ENCODE results near the gene ASIP. TPM values are rescaled to one million over a fixed set of nuclear protein-coding genes. Genes with fewer than 3 reads are reported as not detected.

The ASIP gene
- total and polyA plus RNA-seq, 2 of the 13 experiments (the other 11 are each of a cell fraction or from before 2014, with no cell fraction given): not detected

- TF ChIP-seq, protein P1, sequence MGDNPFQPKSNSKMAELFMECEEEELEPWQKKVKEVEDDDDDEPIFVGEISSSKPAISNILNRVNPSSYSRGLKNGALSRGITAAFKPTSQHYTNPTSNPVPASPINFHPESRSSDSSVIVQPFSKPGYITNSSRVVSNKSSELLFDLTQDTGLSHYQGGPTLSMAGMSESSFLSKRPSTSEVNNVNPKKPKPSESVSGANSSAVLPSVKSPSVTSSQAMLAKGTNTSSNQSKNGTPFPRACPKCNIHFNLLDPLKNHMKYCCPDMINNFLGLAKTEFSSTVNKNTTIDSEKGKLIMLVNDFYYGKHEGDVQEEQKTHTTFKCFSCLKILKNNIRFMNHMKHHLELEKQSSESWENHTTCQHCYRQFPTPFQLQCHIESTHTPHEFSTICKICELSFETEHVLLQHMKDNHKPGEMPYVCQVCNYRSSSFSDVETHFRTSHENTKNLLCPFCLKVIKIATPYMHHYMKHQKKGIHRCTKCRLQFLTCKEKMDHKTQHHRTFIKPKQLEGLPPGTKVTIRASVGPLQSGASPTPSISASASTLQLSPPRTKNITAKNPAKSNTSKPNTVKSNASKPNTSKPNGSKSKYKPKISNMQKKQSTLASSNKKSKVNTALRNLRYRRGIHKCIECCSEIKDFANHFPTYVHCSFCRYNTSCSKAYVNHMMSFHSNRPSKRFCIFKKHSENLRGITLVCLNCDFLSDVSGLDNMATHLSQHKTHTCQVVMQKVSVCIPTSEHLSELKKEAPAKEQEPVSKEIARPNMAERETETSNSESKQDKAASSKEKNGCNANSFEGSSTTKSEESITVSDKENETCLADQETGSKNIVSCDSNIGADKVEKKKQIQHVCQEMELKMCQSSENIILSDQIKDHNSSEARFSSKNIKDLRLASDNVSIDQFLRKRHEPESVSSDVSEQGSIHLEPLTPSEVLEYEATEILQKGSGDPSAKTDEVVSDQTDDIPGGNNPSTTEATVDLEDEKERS (CRISPR knock-in tag; IDR thresholded peaks at IDR 0.05): no peak; the same call in none of the 2 replicates
- TF ChIP-seq NFATC3 (CRISPR knock-in tag; IDR thresholded peaks at IDR 0.05) (0 out of 2 replicates have a peak, but pooled peaks have one; percentile 11), TBX2 (CRISPR knock-in tag; IDR thresholded peaks at IDR 0.05; ENCODE audit: borderline replicate concordance) (peak; percentile 98), ZNF546 (CRISPR knock-in tag; conservative IDR thresholded peaks at IDR 0.05) (peak; percentile 85; the same call in 1 of the 2 replicates), ZSCAN9 (CRISPR knock-in tag; IDR thresholded peaks at IDR 0.05; ENCODE audit: borderline replicate concordance) (peak; percentile 85), POLR2AphosphoS2 (IDR thresholded peaks at IDR 0.05; ENCODE audit: low read depth, low read length) (no peak; the same call in 1 of the 2 replicates), ZNF816 (CRISPR knock-in tag; IDR thresholded peaks at IDR 0.05; ENCODE audit: borderline replicate concordance) (peak; percentile 99), MAZ (IDR thresholded peaks at IDR 0.05; ENCODE audit: borderline replicate concordance, low read depth, low read length) (peak; percentile 72; the same call in 1 of the 2 replicates), MAZ (CRISPR knock-in tag; IDR thresholded peaks at IDR 0.05; ENCODE audit: low read depth) (peak; percentile 92), SIN3B (IDR thresholded peaks at IDR 0.05; ENCODE audit: low read length) (no peak; the same call in 1 of the 2 replicates), ZNF740 (CRISPR knock-in tag; IDR thresholded peaks at IDR 0.05) (peak; percentile 75; the same call in 1 of the 2 replicates), ZNF276 (CRISPR knock-in tag; IDR thresholded peaks at IDR 0.05; ENCODE audit: low read depth) (peak; percentile 90; the same call in 1 of the 2 replicates), SETDB1 (CRISPR knock-in tag; IDR thresholded peaks at IDR 0.05; ENCODE audit: borderline replicate concordance) (no peak)
- TF ChIP-seq, protein P2, sequence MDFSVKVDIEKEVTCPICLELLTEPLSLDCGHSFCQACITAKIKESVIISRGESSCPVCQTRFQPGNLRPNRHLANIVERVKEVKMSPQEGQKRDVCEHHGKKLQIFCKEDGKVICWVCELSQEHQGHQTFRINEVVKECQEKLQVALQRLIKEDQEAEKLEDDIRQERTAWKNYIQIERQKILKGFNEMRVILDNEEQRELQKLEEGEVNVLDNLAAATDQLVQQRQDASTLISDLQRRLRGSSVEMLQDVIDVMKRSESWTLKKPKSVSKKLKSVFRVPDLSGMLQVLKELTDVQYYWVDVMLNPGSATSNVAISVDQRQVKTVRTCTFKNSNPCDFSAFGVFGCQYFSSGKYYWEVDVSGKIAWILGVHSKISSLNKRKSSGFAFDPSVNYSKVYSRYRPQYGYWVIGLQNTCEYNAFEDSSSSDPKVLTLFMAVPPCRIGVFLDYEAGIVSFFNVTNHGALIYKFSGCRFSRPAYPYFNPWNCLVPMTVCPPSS (IDR thresholded peaks at IDR 0.05): no peak
- TF ChIP-seq, protein P3, sequence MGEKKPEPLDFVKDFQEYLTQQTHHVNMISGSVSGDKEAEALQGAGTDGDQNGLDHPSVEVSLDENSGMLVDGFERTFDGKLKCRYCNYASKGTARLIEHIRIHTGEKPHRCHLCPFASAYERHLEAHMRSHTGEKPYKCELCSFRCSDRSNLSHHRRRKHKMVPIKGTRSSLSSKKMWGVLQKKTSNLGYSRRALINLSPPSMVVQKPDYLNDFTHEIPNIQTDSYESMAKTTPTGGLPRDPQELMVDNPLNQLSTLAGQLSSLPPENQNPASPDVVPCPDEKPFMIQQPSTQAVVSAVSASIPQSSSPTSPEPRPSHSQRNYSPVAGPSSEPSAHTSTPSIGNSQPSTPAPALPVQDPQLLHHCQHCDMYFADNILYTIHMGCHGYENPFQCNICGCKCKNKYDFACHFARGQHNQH (CRISPR knock-in tag; IDR thresholded peaks at IDR 0.05): peak; percentile 98
- TF ChIP-seq, protein P4, sequence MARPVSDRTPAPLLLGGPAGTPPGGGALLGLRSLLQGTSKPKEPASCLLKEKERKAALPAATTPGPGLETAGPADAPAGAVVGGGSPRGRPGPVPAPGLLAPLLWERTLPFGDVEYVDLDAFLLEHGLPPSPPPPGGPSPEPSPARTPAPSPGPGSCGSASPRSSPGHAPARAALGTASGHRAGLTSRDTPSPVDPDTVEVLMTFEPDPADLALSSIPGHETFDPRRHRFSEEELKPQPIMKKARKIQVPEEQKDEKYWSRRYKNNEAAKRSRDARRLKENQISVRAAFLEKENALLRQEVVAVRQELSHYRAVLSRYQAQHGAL (CRISPR knock-in tag; IDR thresholded peaks at IDR 0.05; ENCODE audit: not compliant biosample characterization): peak; percentile 83
- TF ChIP-seq, protein P5, sequence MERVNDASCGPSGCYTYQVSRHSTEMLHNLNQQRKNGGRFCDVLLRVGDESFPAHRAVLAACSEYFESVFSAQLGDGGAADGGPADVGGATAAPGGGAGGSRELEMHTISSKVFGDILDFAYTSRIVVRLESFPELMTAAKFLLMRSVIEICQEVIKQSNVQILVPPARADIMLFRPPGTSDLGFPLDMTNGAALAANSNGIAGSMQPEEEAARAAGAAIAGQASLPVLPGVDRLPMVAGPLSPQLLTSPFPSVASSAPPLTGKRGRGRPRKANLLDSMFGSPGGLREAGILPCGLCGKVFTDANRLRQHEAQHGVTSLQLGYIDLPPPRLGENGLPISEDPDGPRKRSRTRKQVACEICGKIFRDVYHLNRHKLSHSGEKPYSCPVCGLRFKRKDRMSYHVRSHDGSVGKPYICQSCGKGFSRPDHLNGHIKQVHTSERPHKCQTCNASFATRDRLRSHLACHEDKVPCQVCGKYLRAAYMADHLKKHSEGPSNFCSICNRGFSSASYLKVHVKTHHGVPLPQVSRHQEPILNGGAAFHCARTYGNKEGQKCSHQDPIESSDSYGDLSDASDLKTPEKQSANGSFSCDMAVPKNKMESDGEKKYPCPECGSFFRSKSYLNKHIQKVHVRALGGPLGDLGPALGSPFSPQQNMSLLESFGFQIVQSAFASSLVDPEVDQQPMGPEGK (CRISPR knock-in tag; IDR thresholded peaks at IDR 0.05): peak; percentile 64
Measured at GRCh38 chr20:34302723-34303533, 61.7 kb downstream of the ASIP start, which contains the start of gene AHCY (continued).

All from HepG2 (cell line).